HG03469 (cell line): ENCODE results near the gene BOC.

Source experiments
- ATAC-seq: cut with Tn5 transposase; IDR thresholded peaks from one replicate; pipeline ENCODE4 v1.9.1; 2021; ENCODE audit warnings: mild to moderate bottlenecking, moderate library complexity, moderate number of reproducible peaks; ENCODE audit not compliant: unreplicated experiment

The BOC gene

DNA sequence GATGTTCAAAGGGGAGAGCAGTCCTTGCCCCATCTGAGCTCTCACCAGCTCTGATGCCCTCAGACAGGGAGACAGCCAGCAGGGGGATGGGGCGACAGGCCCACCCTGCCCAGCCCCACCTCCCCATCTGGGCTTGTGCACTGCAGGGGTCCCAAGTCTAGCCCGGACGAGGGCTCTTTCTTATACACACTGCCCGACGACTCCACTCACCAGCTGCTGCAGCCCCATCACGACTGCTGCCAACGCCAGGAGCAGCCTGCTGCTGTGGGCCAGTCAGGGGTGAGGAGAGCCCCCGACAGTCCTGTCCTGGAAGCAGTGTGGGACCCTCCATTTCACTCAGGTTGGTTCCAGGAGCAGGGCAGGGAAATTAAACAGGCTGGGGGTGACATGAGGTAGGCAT is 73.9 kb downstream of the BOC start:
- no peak for ATAC-seq

DNA sequence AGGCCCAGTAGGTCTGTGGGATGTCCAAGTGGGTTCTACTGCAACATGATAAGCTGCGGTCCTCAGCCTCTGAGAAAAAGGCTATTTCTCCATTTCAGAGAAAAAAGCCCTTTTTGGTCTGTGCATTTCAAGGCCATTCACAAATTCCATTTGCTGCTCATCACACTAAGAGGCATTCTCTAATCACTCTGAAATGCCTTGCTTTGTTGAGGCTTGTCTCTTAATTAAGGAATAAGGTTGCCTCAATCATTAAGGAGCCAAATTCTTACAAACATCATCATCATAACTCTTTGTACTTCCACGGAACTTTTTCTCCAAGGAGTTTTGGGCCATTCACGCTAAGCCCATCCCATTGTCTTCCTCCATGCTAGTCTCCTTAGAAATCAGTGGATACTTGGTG is 74.4 kb downstream of the BOC start:
- ATAC-seq = no peak

DNA sequence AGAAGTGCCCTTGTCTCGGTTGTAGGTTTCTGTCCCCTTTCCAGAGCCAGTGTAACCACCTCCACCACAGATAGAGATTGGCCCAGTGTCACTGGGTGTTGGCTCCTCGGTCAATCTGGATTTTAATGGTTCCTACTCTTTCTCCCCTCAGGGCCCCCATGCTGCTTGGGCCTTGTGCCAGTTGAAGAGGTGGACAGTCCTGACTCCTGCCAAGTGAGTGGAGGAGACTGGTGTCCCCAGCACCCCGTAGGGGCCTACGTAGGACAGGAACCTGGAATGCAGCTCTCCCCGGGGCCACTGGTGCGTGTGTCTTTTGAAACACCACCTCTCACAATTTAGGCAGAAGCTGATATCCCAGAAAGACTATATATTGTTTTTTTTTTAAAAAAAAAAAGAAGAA is 75.2 kb downstream of the BOC start:
- no peak for ATAC-seq

DNA sequence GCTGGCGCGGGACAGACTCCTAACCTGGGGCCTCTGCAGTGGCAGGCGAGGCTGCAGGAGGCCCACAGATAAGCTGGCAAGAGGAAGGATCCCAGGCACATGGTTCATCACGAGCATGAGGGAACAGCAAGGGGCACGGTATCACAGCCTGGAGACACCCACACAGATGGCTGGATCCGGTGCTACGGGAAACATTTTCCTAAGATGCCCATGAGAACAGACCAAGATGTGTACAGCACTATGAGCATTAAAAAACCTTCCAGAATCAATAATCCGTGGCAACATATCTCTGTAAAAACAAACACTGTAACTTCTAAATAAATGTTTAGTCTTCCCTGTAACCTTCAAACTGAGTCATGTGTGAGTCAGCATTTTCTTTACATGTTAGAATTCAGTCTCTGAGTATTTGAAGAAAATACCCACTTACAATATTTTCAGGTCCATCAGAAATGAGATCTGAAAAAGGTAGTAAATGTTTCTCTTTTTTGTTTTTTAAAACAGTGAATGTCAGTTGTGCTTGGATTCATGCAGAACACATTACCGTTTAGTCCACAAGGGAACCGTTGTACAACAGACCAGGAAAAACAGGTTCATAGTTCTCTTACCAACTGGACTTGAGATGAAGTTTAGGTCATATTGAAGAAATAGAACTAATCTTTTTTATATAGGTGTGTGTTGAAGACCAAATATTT is 75.9 kb downstream of the BOC start:
- ATAC-seq = no peak

DNA sequence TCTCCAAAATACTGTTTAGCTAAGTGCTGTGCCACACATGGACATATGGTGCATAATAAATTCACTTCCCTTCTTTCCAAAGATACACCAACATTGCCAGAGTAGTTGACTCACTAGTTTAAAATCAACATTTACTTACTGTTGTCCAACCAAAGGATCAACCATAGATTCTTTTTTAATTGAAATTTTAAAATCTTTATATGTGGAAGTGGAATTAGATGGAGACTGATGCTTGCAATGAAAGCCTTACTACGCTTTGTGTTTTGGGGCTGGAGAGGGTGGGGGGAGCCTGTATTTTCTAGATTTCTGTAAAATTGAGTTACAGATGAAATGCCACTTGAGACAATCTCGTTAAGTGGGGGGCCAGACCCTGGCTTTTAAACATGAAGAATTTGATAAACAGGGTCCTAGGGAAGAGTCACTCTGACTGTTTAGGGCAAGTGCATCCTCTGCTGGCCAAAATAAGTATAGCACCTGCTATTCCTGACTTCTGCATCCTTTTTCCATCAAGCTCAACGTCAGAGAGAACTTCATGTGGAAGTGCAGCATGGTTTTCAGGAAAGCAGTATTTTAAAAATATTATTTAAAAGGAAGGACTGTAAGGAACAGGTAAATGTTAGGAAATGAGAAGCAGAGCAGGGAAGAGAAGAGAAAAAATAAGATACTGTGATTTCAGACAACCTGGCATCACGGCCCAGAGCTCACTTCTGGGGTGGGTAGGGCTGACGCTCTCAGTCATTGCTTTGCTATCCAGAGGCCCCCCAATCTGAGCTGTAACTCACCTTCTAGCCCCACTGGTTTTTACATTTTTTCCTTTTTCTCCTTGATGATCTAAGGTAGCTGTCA is 76.7 kb downstream of the BOC start:
- ATAC-seq = no peak

DNA sequence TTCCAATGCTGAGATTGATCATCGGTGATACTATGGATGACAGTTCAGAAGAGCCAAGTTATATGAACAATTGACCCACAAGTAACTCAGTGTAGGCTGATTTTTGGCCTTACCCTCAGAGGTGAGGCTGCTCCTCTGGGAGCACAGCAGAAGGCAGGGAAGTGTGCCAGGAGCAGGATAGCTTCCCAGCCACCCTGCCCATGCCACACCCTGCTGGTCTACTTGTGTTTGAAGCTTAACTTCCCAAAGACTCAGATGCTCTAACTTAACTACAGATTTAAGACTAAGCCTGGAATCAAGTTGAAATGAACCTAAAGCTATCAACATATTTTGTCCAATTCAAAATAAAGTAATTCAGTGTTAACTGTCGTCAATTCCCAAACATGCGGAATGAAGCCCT is 77.5 kb downstream of the BOC start:
- ATAC-seq = no peak

DNA sequence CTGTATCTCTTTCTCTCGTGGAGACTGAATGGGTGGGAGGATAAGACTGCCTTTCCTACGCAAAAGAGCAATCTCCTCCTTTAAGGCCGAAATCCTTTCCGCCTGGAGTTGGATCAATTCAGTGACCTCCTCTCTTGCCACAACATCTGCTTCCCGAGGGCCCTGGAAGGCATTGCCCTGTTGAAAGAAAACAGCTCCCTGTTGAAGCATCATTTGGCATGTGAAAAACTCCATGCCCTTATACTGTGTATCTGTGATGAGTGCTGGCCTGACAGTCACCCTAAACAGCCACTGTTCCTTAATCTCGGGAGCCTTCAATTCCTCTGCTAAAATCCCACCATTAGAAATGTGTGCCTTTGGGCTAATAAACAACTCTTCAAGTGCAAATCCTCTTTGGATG is 80.2 kb downstream of the BOC start:
- ATAC-seq = no peak

DNA sequence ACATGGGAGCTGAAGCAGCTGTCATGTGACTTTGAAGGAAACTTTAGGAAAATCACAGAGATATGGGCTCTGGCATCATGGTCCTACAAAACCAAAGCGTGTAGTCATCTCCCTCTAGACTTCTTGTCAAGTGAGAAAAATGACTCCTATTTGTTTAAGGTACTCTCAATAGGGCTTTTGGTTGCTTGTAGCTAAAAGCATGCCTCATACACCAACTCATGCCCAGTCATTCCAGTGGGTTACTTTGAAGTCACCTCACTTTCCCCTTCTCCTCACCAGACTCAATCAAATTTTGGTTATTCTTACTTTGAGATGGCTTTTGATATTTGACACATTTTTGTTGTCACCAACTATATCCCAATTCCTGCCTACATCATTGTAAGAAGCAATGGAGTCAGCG is 81.6 kb downstream of the BOC start:
- no peak for ATAC-seq

DNA sequence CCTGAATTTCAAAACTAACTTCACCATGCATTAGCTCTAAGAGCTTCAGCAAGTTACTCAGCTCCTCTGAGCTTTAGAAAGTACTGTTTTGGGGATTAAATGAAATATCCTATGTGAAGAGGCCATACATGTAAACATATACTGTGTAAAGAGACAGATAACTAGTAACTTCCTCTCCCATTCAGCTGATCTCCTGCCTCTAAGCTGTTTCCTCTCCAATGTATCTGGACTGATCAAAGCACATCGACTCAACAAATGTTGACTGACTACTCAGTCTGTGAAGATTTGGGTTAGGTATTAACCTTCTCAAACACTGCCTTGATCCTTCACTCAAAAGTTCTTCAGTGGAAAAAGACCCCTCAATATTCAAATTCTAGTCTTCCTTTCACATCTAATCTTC is 82.0 kb downstream of the BOC start:
- no peak for ATAC-seq

DNA sequence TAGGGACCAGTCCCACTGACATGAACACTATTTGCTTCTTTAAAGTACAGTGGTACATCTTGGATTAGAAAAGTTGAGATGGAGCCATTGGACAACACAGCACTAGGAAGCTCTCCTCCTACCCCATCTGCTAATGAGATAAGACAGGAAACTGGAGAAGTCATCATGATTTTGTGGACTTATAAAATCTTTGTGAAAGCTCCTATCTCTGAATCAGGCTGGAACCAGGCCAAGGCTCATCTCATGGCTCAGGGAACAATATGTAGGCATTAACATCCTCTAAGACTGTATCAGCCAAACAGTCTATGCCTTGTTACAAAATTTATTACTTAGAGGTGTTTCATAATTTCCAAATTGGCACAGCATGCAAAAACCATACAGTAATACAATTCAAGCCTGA is 84.1 kb downstream of the BOC start:
- ATAC-seq = no peak

DNA sequence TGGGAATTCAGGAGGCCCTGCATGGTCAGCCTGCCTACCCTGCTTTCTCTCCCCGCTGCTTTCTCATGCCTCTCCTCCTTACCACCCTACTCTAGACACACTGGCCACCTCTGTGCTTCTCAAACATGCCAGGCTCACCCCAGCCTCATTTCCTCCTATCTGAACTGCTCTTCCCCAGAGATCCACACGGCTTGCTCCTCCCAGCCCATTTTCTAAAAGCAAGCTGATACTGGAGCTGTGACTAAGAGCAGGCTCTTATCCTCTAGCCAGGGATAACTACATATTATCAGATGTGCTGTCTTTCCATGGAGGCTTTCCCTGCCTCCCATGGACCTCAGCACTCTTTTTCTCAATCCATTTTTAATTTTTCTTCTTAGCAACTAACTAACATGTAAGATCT is 85.9 kb downstream of the BOC start:
- ATAC-seq = no peak

DNA sequence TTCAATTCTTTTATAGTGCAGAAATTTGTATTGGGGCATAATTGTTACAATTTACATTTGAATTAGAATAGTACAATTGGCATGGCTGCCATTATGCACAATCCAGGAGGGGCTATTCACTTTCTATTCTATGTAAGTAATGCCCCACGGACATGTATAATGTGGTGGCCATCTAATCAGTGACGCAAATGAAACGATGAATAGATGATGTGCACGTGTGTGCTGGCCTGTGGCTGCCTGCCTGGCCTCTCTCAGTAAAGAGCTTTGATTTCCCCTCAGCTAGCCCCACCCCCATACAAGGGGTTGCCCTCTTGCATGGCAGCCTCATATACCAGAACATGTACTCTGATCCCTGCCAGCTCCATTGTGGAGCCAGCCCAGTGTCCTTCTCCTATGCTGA is 86.5 kb downstream of the BOC start:
- ATAC-seq = no peak

DNA sequence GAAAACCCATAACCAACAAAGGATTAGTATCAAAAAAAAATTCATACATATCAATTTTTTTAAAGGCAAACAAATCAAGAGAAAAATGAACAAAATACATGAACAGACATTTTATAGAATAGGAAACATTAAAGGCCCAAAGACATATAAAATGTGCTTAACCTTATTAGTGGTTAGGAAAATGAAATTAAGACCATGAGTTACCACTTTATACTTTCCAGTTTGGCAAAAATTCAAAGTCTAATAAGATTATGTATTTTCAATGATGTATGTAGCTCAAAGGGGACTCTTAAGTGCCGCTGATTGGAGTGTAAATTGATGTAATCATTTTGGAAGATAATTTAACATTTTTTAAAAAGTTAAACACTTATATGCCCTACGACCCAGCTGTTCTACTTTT is 89.2 kb downstream of the BOC start:
- no peak for ATAC-seq

DNA sequence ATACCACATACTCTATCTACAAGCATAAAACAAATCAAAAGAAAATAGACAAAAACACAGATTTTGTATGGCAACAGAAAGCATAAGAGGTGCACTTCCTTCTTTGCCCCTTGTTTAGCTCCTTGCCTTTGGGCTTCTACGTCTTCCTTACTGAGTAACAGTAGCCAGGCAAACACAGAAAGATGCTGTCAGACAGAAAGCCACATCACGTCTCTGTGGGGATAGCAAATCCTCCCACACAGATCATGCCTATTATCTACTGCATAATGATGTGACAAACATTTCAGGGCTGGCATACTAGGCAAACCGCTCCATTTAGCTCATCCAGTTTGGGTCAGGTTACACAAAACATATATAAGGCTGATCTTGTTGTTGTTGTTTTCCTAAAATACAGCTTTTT is 92.7 kb downstream of the BOC start:
- ATAC-seq = no peak

DNA sequence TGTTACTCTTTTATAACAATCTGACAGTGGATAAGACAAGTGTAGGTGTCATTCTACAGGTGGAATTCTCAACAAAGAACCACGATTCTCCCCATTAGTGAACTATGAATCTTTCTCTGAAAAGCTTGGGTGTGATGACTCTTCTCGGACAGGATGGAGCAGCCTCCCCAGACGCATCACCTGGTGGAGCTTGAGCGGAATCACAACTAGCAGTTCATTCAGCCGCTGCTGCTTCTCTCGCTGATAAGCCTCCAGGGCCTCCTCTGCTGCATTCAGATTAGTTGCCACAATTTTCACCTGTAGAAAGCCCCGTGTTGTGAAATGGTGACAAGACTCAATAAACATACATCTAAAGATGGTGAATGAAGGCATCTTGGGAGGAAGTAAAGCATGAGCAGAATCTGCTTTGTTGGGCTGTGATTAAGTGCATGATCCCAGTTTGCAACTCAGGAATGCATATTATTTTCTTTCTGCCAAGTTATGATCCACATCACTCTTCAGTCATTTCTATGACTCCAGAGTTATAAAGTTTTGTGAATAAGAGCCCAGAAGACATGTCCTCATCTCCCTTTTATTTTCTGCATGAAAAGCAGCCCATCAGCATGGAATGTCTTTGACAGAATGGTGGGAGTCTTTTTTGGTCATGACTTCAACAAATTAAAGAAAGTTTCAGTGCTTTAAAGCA is 93.6 kb downstream of the BOC start:
- ATAC-seq = no peak

DNA sequence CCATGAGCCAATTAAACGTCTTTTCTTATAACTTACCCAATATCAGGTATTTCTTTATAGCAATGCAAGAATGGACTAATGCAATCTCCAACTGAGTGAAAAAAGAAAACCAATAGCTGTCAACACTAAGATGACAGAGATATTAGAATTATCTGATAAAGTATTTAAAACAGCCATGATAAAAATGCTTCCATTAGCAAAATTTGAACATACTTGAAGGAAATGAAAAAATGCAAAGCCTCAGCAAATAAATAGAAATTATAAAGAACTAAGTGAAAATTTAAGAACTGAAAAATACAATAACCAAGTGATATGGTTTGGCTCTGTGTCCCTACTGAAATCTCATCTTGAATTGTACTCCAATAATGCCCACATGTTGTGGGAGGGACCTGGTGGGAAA is 99.6 kb downstream of the BOC start:
- ATAC-seq = no peak

DNA sequence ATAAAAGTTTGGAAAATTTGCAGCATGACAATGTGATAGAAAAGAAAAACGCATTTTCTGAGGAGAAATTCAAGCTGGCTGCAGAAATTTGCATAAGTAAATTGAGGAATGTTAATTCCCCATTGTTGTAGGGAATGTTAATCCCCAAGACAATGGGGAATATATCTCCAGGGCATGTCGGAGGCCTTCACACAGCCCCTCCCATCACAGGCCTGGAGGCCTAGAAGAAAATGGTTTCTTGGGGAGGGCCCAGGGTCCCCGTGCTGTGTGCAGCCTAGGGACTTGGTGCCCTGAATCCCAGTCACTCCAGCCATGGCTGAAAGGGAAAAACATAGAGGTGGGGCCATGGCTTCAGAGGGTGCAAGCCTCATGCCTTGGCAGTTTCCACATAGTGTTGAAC is 101.1 kb downstream of the BOC start:
- no peak for ATAC-seq

DNA sequence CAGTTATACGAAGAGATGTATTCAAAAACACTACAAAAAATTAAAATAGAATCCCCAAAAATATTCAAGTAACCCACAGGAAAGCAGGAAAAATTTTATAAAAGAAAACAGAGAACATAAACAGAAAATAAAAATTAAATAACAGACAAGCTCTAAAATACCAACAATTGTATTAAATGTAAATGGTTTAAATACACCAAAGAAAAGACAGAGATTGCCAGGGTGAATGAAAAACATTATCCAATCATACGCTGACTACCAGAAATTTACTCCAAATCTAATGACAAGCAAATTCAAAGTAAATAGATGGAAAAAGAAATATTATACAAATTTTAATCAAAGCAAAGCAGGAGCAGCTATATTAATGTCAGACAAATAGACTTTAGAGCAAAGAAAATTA is 103.6 kb downstream of the BOC start:
- ATAC-seq = no peak

DNA sequence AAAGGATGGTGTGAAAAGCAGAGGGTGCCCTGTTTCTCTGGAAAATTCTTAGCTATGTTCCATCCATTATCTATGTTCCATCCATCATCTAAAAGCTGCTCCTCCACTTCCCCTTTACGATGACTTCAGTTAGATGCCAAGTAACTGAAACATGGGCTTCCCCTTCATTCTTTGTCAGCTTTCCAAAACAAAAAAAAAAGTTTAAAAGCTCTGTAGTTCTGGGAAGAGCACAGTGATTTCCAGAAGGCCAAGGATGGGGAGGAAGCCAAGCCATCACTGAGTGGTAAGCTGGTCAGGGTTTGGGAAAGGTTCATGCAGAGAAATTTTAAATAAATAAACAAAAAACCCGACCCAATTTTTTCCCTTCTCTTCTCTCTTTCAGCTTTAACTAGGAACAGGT is 118.4 kb downstream of the BOC start:
- no peak for ATAC-seq

DNA sequence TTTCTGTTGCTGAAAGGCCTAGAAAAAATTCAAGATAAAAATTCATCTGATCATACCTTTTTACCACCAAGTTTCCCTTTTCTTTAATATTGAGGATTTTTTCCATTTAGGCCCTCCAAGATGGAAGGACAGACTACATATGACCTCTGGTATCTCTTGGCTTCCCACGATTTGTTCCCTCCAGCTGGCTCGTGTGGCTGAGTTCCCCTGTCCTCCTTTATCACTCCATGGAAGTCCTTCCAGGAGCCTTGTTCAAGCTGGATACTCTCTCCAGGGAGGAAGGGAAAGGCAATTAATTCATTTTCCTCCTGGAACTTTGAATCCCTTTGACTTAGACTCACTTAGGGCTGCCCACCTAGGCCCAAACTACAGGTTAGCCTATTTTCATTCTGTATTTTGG is 119.4 kb downstream of the BOC start:
- ATAC-seq = no peak

DNA sequence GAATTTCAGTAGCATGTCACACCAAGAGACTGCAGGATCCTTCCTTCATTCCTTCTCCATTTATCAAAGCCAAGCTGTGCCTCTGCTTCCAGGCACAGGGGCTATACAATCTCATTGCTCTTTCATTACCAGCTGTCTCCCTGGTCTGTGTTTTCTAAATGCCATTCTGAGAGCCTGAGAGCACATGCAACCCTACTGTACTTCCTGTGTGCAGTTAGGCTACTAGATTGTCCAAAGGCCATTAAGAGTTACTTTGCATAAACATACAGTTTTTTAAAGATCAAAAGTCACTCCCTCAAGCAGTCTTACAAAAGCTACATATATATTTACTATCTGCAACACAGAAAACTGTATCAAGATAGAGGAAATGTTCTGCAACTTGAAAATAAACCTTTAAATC is 119.8 kb downstream of the BOC start:
- ATAC-seq = no peak
